ENCODE data around the gene ZFYVE27. TPM values are rescaled to one million over a fixed set of nuclear protein-coding genes. Genes with fewer than 3 reads are reported as not detected.

Gene ZFYVE27
- total RNA-seq, 6 experiments from 2014 or later: 16.6 to 23.0 (median 18.3) TPM

- Mint-ChIP-seq H3K27ac (no peak overlapping the region), H3K36me3 (ENCODE audit: low read depth) (no peaks in the 10 kb centered on the region; the same call in 1 of the 2 replicates), H3K27me3 (ENCODE audit: insufficient read depth) (peaks cover 3% of the 10 kb centered on the region; the same call in 1 of the 2 replicates), H3K4me3 (no peak overlapping the region), H3K9me3 (no peaks in the 10 kb centered on the region), H3K4me1 (ENCODE audit: low read depth) (no peaks in the 10 kb centered on the region)
- TF ChIP-seq, protein P1, sequence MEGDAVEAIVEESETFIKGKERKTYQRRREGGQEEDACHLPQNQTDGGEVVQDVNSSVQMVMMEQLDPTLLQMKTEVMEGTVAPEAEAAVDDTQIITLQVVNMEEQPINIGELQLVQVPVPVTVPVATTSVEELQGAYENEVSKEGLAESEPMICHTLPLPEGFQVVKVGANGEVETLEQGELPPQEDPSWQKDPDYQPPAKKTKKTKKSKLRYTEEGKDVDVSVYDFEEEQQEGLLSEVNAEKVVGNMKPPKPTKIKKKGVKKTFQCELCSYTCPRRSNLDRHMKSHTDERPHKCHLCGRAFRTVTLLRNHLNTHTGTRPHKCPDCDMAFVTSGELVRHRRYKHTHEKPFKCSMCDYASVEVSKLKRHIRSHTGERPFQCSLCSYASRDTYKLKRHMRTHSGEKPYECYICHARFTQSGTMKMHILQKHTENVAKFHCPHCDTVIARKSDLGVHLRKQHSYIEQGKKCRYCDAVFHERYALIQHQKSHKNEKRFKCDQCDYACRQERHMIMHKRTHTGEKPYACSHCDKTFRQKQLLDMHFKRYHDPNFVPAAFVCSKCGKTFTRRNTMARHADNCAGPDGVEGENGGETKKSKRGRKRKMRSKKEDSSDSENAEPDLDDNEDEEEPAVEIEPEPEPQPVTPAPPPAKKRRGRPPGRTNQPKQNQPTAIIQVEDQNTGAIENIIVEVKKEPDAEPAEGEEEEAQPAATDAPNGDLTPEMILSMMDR (IDR thresholded peaks at IDR 0.05): no peak
- no peak for DNase-seq
Measured at GRCh38 chr10:97761331-97761865, 24.5 kb downstream of the ZFYVE27 start.

- TF ChIP-seq, protein P1 (IDR thresholded peaks at IDR 0.05): no peak
- Mint-ChIP-seq H3K9me3 (no peaks in the 10 kb centered on the region), H3K27me3 (ENCODE audit: insufficient read depth) (peaks cover 3% of the 10 kb centered on the region; the same call in 1 of the 2 replicates), H3K4me3 (no peak overlapping the region), H3K4me1 (ENCODE audit: low read depth) (no peaks in the 10 kb centered on the region), H3K27ac (no peak overlapping the region), H3K36me3 (ENCODE audit: low read depth) (no peaks in the 10 kb centered on the region; the same call in 1 of the 2 replicates)
- no peak for DNase-seq
Measured at GRCh38 chr10:97762056-97762455, 25.1 kb downstream of the ZFYVE27 start.

DNA sequence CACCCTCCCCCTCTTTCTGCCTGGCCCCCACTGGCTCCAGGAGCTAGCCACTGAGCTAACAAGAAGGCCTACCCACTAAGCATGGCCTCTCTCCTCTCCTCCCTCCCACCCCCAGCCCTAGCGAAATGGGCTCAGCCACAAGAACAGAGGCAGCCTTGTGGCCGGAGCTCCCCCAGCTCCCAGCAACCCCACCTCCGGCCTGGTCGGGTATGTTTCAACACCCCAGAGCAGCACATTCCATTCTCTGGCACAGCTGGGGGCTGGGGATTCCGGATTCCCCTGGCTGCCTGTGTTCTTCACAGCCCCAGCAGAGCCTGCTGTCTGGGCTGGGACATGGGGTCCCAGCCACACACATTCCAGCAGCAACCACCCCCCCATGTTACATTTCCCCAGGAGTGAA, 25.9 kb downstream of the ZFYVE27 start:
- Mint-ChIP-seq H3K27me3 (ENCODE audit: insufficient read depth) (peaks cover 3% of the 10 kb centered on the region; the same call in 1 of the 2 replicates), H3K36me3 (ENCODE audit: low read depth) (no peaks in the 10 kb centered on the region; the same call in 1 of the 2 replicates), H3K4me1 (ENCODE audit: low read depth) (no peaks in the 10 kb centered on the region), H3K9me3 (no peaks in the 10 kb centered on the region), H3K27ac (no peak overlapping the region), H3K4me3 (no peak overlapping the region)
- TF ChIP-seq, protein P1 (IDR thresholded peaks at IDR 0.05): no peak
- no peak for DNase-seq

DNA sequence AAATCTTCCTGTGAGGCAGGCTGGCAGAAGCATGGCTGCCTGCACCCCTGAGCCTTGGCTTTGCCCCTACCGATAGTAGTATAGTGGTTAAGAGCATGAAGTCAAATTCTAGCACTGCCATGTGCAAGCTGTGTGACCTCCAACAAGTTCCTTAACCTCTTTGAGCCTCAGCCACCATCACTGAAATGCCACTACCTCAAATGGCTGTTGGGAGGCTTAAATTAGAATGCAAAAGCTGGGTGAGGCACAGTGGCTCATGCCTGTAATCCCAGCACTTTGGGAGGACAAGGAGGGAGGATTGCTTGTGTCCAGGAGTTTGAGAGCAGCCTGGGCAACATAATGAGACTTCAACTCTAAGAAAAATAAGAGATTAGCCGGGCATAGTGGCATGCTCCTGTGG, 26.5 kb downstream of the ZFYVE27 start:
- TF ChIP-seq, protein P1 (IDR thresholded peaks at IDR 0.05): no peak
- Mint-ChIP-seq H3K27me3 (ENCODE audit: insufficient read depth) (peaks cover 8% of the 10 kb centered on the region), H3K4me1 (ENCODE audit: low read depth) (no peaks in the 10 kb centered on the region), H3K4me3 (no peak overlapping the region), H3K27ac (no peak overlapping the region), H3K9me3 (no peaks in the 10 kb centered on the region), H3K36me3 (ENCODE audit: low read depth) (no peaks in the 10 kb centered on the region; the same call in 1 of the 2 replicates)
- no peak for DNase-seq

DNA sequence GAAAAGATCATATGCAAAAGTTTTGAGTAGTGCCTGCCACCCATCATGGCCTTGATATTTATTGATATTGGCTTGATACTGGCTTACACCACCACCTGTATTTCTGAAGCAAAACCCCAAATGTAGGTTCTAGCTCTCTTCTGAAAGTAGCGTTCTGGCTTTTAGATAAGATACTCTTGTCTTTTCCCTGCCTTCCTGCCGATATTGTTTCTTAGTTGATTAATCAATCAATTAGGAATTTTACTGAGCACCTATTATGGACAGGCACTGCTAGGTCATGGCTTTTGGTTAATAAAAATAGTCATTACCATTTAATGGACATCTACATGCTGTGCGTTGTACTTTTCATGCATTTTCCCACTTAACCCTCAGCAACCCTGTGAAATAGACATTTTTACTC, 27.0 kb downstream of the ZFYVE27 start:
- Mint-ChIP-seq H3K4me3 (no peak overlapping the region), H3K4me1 (ENCODE audit: low read depth) (no peaks in the 10 kb centered on the region), H3K36me3 (ENCODE audit: low read depth) (no peaks in the 10 kb centered on the region; the same call in 1 of the 2 replicates), H3K27me3 (ENCODE audit: insufficient read depth) (peaks cover 11% of the 10 kb centered on the region), H3K27ac (no peak overlapping the region), H3K9me3 (no peaks in the 10 kb centered on the region)
- DNase-seq: no peak
- TF ChIP-seq, protein P1 (IDR thresholded peaks at IDR 0.05): no peak
